Astrocyte (in vitro differentiated cells and primary cell): ENCODE data around the gene PARK7.

Source experiments
- EZH2 ChIP-seq: IDR thresholded peaks from 2 replicates; pipeline ENCODE4 v1.6.1; 2012; ENCODE audit warnings: mild to moderate bottlenecking, low read length, inconsistent platforms; ENCODE audit not compliant: insufficient read depth
- TF ChIP-seq, protein P1 (sequence below): IDR thresholded peaks from 2 replicates; pipeline ENCODE4 v1.5.1; 2011; ENCODE audit warnings: low read depth, mild to moderate bottlenecking, inconsistent platforms, low read length, moderate library complexity; ENCODE audit not compliant: insufficient read depth

DNA sequence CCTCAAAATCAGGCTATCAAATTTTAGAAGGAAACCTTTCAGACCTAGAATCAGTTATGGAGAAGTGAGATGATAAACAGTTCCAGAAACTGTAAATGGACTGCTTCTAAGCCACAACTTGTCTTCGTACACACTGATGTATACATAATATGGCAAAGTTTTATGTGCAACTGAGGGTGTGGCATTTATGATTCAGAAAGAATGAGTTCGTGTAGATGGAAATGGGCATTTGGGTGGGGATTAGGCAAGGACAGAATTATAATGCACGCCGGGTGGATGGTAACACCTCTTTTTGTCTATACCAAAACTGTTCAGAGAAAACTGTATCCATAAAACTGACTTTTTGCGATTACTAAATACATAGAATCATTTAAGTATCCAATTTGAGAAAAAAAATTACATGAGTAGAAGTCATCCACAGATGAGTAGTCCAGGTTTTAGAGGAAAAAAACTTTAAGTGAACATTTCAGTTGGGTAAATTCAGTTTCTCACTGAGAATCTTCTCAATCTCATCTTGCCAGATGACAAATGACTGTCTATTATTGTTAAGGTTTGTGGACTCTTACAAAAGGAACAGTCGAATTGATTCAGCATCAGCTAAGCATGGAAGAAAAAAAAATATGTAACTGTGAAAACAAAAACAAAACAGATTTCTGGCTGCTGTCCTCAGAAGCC, 42.1 kb downstream of the PARK7 start:
- TF ChIP-seq, protein P1, sequence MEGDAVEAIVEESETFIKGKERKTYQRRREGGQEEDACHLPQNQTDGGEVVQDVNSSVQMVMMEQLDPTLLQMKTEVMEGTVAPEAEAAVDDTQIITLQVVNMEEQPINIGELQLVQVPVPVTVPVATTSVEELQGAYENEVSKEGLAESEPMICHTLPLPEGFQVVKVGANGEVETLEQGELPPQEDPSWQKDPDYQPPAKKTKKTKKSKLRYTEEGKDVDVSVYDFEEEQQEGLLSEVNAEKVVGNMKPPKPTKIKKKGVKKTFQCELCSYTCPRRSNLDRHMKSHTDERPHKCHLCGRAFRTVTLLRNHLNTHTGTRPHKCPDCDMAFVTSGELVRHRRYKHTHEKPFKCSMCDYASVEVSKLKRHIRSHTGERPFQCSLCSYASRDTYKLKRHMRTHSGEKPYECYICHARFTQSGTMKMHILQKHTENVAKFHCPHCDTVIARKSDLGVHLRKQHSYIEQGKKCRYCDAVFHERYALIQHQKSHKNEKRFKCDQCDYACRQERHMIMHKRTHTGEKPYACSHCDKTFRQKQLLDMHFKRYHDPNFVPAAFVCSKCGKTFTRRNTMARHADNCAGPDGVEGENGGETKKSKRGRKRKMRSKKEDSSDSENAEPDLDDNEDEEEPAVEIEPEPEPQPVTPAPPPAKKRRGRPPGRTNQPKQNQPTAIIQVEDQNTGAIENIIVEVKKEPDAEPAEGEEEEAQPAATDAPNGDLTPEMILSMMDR: no peak
- no peak for TF ChIP-seq EZH2
